Stimulated activated CD8-positive, alpha-beta memory T cell treated with anti-CD3 and anti-CD28 coated beads, Interleukin-12 subunit alpha, Interleukin-12 subunit beta, amount 100 ng/mL, for 24 hours (primary cell): ENCODE measurements around the gene PIK3C2G.

Source experiments
- DNase-seq: peaks from one replicate; pipeline ENCODE4 v3.0.0-alpha.2; 2020; ENCODE audit errors: extremely low read depth

Gene PIK3C2G

GRCh38 chr12:18562531-18562930, 301.2 kb downstream of the PIK3C2G start:
- DNase-seq, result no peak

- no peak for DNase-seq
These were observed 303.0 kb downstream of the PIK3C2G start for GRCh38 chr12:18564306-18564705.

- DNase-seq, result no peak
These were observed 306.5 kb downstream of the PIK3C2G start for GRCh38 chr12:18567787-18568186.

GRCh38 chr12:18570543-18570942, 309.2 kb downstream of the PIK3C2G start:
- no peak for DNase-seq

GRCh38 chr12:18576104-18576626, 314.8 kb downstream of the PIK3C2G start:
- DNase-seq, result no peak

- no peak for DNase-seq
These were observed 315.3 kb downstream of the PIK3C2G start for GRCh38 chr12:18576648-18577047.

GRCh38 chr12:18578191-18578590, 316.9 kb downstream of the PIK3C2G start:
- DNase-seq, result no peak

GRCh38 chr12:18580291-18580690, 319.0 kb downstream of the PIK3C2G start:
- DNase-seq, result no peak

- DNase-seq, result no peak
These were observed 319.4 kb downstream of the PIK3C2G start for GRCh38 chr12:18580706-18581105.

- no peak for DNase-seq
These were observed 320.1 kb downstream of the PIK3C2G start for GRCh38 chr12:18581232-18581962.

- DNase-seq, result no peak
These were observed 322.3 kb downstream of the PIK3C2G start for GRCh38 chr12:18583655-18584054.

GRCh38 chr12:18586581-18586980, 325.3 kb downstream of the PIK3C2G start:
- no peak for DNase-seq

GRCh38 chr12:18589316-18589715, 328.0 kb downstream of the PIK3C2G start:
- DNase-seq, result no peak

- DNase-seq, result no peak
These were observed 330.2 kb downstream of the PIK3C2G start for GRCh38 chr12:18591473-18591872.

GRCh38 chr12:18595412-18595811, 334.1 kb downstream of the PIK3C2G start:
- DNase-seq, result no peak

GRCh38 chr12:18601962-18602361, 340.6 kb downstream of the PIK3C2G start:
- no peak for DNase-seq

- DNase-seq, result no peak
These were observed 351.7 kb downstream of the PIK3C2G start for GRCh38 chr12:18612971-18613370.

- no peak for DNase-seq
These were observed 359.7 kb downstream of the PIK3C2G start for GRCh38 chr12:18620986-18621385.

GRCh38 chr12:18629445-18629844, 368.1 kb downstream of the PIK3C2G start:
- no peak for DNase-seq

GRCh38 chr12:18629916-18630315, 368.6 kb downstream of the PIK3C2G start:
- DNase-seq, result no peak

- DNase-seq, result no peak
These were observed 370.0 kb downstream of the PIK3C2G start for GRCh38 chr12:18631339-18631738.

- DNase-seq, result no peak
These were observed 371.5 kb downstream of the PIK3C2G start for GRCh38 chr12:18632848-18633247.

GRCh38 chr12:18634382-18634781, 373.1 kb downstream of the PIK3C2G start:
- no peak for DNase-seq
